Muscle layer of colon (tissue), 2 donors: ENCODE results near the gene SMARCD3.
A peak's percentile ranks its signal among the peaks of the same experiment; 100 is the strongest.

Experiments used
- H3K27ac ChIP-seq: one replicate; pipeline ENCODE4 v1.7.0; 2013; ENCODE audit warnings: low read depth, mild to moderate bottlenecking, low read length, moderate library complexity
- H3K27me3 ChIP-seq, 2 donors: one replicate each; pipeline ENCODE4 v1.7.0; 2013; ENCODE audit warnings: low read length in 2 of 2, mild to moderate bottlenecking in 2 of 2; ENCODE audit not compliant: insufficient read depth in 2 of 2, control insufficient read depth in 1 of 2
- H3K36me3 ChIP-seq: one replicate; pipeline ENCODE4 v1.7.0; 2013; ENCODE audit warnings: mild to moderate bottlenecking, low read length; ENCODE audit not compliant: insufficient read depth
- H3K4me1 ChIP-seq: one replicate; pipeline ENCODE4 v1.7.0; 2013; ENCODE audit warnings: mild to moderate bottlenecking, low read length; ENCODE audit not compliant: insufficient read depth
- H3K4me3 ChIP-seq, 2 donors: one replicate each; pipeline ENCODE4 v1.7.0; 2013; ENCODE audit warnings: low read length in 2 of 2, low read depth in 1 of 2, mild to moderate bottlenecking in 1 of 2, moderate library complexity in 1 of 2
- H3K9ac ChIP-seq: one replicate; pipeline ENCODE4 v1.7.0; 2013; ENCODE audit warnings: low read length
- H3K9me3 ChIP-seq: one replicate; pipeline ENCODE4 v1.7.0; 2013; ENCODE audit warnings: mild to moderate bottlenecking, low read length
- donor health status: abdominal sarcoma.
- donor health status: Adenocarcinoma of cecum.

Gene SMARCD3

DNA sequence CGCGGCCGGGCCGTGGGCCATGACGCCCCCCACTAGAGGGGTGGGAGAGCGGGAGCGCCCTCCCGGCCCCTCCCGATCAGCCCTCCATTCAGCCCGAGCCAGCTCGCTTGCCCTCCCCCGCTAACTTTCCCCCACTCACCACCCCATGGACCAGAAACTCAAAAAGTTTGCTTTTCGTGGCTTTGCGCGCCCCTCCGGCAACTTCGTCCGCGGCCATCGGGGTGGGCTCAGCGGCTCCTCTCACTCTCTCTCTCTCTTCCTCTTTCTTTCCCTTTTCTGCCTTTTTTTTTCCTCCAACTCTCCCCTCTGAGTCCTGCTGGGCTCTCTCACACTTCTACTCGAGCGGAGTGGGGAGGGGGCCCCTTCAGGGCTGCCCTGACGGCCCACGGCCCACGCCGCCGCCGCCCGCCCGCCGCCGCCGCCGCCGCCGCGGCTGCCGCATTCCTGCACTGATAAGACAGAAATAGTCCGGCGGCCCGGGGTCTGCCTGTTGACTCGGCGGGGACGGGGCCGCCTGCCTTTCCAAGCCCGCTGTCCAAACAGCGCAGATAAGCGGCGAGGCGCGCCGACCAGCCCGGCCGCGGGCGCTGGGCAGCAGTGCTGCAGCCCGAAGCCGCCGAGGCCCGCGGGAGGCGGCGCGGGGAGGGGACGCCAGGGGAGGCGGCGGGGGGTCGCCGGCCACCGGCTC is at the start of gene SMARCD3:
TSS of gene SMARCD3 (minus strand) at position 349 of the 688 bp plus-strand sequence. CDS start at position 217, 132 bp downstream.
- Histone ChIP-seq H3K27me3 (peaks cover 0 to 5% of the 10 kb centered on the region in 2 donors), H3K27ac (peak within 1 kb of the TSS; percentile 95), H3K9me3 (no peaks in the 10 kb centered on the region), H3K4me1 (peaks cover 71% of the 10 kb centered on the region), H3K9ac (peak within 1 kb of the TSS; percentile 65), H3K36me3 (no peaks in the 10 kb centered on the region), H3K4me3 (peak within 1 kb of the TSS; percentile 68 to 79)

DNA sequence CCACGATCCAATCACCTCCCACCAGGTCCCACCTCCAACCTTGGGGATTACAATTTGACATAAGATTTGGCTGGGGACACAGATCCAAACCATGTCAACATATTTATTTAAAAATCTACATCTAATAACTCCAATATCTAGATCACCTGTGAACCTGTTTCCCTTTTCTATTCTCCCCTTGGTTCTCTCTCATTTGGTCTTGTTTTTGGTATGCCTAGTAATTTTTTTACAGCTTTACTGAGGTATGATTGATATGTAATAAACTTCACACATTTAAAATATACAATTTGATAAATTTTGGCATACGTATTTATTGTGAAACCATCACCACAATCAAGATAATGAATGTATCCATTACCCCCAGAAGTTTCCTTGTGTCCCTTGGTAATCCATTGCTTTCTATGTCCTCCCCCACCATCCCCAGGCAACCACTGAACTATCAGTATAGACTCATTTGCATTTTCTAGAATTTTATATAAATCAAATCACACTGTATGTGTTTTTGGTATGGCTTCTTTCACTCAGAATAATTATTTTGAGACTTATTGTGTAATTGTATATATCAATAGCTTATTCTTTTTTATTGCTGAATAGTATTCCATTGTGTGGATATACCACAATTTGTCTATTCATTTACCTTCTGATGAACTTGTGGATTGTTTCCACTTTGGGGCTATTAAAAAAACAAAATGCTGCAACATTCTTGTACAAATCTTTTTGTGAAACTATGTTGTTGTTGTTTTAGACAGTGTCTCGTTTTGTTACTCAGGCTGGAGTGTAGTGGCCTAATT is 47.9 kb upstream of the SMARCD3 start:
- no peaks in the 10 kb centered on the region for H3K36me3 ChIP-seq
- no peak overlapping the region for H3K9ac ChIP-seq
- no peak overlapping the region for H3K4me3 ChIP-seq
- no peaks in the 10 kb centered on the region for H3K27me3 ChIP-seq
- H3K27ac ChIP-seq = no peak overlapping the region
- H3K4me1 ChIP-seq = no peaks in the 10 kb centered on the region
- no peaks in the 10 kb centered on the region for H3K9me3 ChIP-seq

DNA sequence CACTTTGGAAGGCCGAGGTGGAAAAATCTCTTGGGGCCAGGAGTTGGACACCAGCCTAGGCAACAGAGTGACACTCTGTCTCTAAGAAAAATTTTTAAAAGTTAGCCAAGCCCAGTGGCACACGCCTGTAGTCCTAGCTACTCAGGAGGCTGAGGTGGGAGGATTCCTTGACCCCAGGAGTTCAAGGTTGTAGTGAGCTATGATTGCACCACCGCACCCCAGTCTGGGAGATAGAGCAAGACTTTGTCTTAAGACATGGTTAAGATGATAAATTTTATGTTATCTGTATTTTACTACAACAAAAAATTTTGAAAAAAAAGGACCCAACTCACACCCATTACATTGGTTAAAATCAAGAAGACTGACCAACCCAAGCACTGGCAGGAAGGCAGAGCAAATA is 44.4 kb upstream of the SMARCD3 start:
- H3K9ac ChIP-seq = no peak overlapping the region
- no peaks in the 10 kb centered on the region for H3K36me3 ChIP-seq
- no peak overlapping the region for H3K4me3 ChIP-seq
- no peaks in the 10 kb centered on the region for H3K9me3 ChIP-seq
- no peaks in the 10 kb centered on the region for H3K27me3 ChIP-seq
- no peaks in the 10 kb centered on the region for H3K4me1 ChIP-seq
- no peak overlapping the region for H3K27ac ChIP-seq

DNA sequence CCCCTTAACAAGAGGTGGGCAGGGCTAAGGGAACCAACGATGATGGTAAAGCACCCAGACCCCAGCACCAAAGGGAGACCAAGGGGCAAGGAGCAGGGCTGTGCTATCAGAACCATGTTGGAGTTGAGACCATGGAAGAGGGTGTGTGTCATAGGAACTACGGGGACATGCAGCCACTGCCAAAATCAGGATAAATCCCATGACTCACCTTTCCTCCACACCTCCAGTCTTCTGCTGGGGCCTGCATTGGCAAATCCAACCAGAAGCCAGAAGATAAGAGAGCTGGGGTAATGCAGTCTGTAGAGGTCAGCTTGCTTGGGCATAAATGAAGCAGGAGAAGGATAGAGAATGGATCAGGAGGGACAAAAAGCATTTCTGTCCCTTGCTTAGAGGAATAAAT is 42.7 kb upstream of the SMARCD3 start:
- Histone ChIP-seq H3K36me3 (no peaks in the 10 kb centered on the region), H3K9ac (no peak overlapping the region), H3K27me3 (no peaks in the 10 kb centered on the region), H3K9me3 (no peaks in the 10 kb centered on the region), H3K4me1 (no peaks in the 10 kb centered on the region), H3K4me3 (no peak overlapping the region), H3K27ac (no peak overlapping the region)

DNA sequence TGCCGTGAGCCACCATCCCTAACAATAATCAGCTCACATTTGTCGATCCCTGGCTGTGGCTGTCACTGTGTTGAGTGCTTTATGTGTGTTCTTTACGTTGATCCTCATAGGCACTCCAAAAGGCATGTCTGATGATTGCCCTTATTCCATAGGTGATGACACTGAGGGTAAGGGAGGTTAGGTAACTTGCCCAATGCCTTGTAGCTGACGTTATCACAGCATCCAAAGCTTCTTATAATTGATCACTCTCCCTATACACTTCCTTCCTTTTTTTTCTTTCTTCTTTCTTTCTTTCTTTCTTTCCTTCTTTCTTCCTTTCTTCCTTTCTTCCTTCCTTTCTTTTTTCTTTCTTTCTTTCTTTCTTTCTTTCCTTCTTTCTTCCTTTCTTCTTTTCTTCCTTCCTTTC is 41.9 kb upstream of the SMARCD3 start:
- no peaks in the 10 kb centered on the region for H3K4me1 ChIP-seq
- no peaks in the 10 kb centered on the region for H3K27me3 ChIP-seq
- H3K4me3 ChIP-seq = no peak overlapping the region
- no peak overlapping the region for H3K9ac ChIP-seq
- no peak overlapping the region for H3K27ac ChIP-seq
- no peaks in the 10 kb centered on the region for H3K9me3 ChIP-seq
- H3K36me3 ChIP-seq = no peaks in the 10 kb centered on the region

DNA sequence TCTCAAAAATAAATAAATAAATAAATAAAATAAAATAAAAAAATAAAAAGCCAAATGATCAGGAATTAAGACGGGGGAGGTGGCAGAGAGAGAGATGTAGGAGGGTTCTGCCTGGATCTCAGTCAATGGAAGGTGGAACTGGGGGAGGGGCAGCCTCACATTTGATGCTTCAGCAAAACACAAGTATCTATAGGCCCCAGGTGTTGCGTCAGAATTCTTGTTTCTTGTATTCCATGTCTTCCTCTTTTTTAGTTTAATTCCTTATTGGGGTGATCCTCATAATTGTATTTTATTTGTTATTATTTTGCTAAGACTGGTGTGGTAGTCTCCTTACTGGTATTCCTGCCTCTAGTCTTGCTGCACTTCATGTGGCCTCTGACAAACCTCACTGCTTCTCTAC is 41.4 kb upstream of the SMARCD3 start:
- Histone ChIP-seq H3K4me3 (no peak overlapping the region), H3K4me1 (no peaks in the 10 kb centered on the region), H3K36me3 (no peaks in the 10 kb centered on the region), H3K27me3 (no peaks in the 10 kb centered on the region), H3K9me3 (no peaks in the 10 kb centered on the region), H3K9ac (no peak overlapping the region), H3K27ac (no peak overlapping the region)

DNA sequence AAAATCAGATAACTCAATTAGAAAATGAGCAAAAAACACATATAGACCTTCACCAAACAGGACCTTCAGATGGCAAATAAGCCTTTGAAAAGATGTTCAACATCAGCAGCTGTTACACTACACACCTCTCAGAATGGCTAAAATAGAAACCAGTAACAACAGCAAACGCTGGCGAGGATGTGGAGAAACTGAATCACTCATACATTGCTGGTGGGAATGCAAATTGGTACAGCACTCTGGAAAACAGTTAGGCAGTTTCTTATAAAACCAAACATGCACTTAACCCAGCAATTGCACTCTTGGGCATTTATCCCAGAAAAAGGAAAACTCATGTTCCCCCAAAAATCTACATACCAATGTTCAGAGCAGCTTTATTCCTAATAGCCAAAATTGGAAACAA is 37.7 kb upstream of the SMARCD3 start:
- no peak overlapping the region for H3K4me3 ChIP-seq
- no peaks in the 10 kb centered on the region for H3K36me3 ChIP-seq
- H3K4me1 ChIP-seq = no peaks in the 10 kb centered on the region
- H3K9ac ChIP-seq = no peak overlapping the region
- no peaks in the 10 kb centered on the region for H3K9me3 ChIP-seq
- peaks cover 0 to 4% of the 10 kb centered on the region in 2 donors for H3K27me3 ChIP-seq
- H3K27ac ChIP-seq = no peak overlapping the region

DNA sequence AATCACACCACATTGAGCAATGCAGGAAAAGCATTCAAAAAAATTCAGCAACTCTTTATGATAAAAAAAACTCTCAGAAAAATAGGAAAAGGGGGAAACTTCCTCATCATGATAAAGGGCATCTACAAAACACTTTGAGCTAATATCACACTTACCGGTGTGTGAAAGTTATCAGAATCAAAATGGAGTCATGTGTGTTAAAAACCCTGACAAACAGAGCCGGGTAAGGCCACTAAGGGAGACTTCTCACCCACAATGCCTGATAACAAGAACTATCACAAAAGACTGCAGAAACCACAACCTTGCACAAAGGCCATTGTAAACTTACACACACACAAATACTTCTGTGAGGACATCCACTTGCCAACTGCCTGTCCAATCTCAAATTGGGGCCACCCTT is 34.8 kb upstream of the SMARCD3 start:
- H3K27ac ChIP-seq = no peak overlapping the region
- no peak overlapping the region for H3K4me3 ChIP-seq
- no peaks in the 10 kb centered on the region for H3K9me3 ChIP-seq

DNA sequence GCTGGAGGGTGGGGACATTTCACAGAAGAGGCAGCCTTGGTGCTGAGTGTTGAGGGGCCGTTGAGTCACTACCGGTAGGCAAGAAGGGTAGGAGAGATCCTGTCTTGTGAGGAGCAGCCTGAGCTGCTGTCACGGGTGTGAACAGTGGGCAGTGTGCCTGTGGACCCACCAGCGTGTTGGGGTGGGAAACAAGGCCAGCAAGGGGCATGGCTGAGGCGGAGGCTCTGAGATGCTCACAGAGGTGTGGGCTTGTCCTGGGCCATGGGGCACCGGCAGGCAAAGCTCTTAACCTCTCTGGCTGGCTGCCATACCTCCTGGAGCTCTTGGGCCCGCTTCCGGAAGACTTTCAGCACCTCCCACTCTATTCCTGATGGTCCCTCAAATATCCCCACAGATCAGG is 33.6 kb upstream of the SMARCD3 start:
- H3K4me3 ChIP-seq = no peak overlapping the region
- H3K9ac ChIP-seq = no peak overlapping the region
- no peaks in the 10 kb centered on the region for H3K9me3 ChIP-seq
- peaks cover 0 to 4% of the 10 kb centered on the region in 2 donors for H3K27me3 ChIP-seq
- no peaks in the 10 kb centered on the region for H3K36me3 ChIP-seq
- peaks cover 7% of the 10 kb centered on the region for H3K4me1 ChIP-seq
- no peak overlapping the region for H3K27ac ChIP-seq

More for the DNA sequence above, 34.8 kb upstream of the SMARCD3 start:
- peaks cover 0 to 4% of the 10 kb centered on the region in 2 donors for H3K27me3 ChIP-seq
- H3K9ac ChIP-seq = no peak overlapping the region
- H3K4me1 ChIP-seq = no peaks in the 10 kb centered on the region
- H3K36me3 ChIP-seq = no peaks in the 10 kb centered on the region

DNA sequence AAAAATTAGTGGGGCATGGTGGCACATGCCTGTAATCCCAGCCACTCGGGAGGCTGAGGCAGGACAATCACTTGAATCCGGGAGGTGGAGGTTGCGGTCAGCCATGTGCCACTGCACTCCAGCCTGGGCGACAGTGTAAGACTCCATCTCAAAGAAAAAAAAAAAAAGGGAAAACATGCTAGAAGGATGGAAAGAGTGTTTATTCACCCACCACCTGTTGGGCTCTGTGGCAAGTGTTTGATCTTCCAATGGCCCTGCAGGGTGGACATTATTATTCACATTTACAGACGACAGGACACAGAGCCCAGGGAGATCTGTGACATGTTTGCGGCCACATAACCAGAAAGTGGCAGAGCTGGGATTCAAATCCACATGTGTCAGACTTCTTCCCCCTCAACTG is 33.2 kb upstream of the SMARCD3 start:
- H3K27me3 ChIP-seq = peaks cover 0 to 4% of the 10 kb centered on the region in 2 donors
- H3K4me3 ChIP-seq = no peak overlapping the region
- H3K9ac ChIP-seq = no peak overlapping the region

DNA sequence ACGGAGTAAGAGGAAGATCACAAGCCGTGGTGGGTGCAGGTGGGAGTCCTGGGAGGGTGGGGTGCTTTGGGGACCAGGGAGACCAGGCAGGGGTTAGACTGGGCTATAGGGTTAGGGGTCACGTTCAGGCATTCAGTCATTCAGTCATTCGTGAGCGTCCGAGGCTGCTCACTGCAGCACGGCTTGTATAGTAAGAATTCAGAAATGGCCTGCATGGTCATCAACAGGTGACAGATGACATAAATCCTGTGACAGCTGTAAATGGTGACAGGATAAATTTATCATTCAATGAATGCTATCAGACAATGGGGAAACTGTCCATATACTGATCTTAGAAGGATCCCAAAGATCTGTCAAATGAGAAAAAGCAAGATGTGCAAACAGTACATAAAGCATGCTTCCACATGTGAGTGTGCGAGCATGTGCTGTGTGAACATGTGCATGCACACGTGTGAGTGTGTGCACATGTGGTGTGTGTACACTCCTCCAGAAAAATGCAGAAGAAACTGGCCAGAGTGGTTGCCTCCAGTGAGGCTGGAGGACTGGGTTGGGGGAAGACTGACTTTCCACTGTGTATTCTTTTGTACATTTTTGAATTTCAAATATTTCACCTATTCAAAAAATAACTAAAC is 32.0 kb upstream of the SMARCD3 start:
- Histone ChIP-seq H3K36me3 (no peaks in the 10 kb centered on the region), H3K9me3 (no peaks in the 10 kb centered on the region), H3K27me3 (peaks cover 0 to 4% of the 10 kb centered on the region in 2 donors)

More for the DNA sequence above, 33.2 kb upstream of the SMARCD3 start:
- no peaks in the 10 kb centered on the region for H3K9me3 ChIP-seq
- no peak overlapping the region for H3K27ac ChIP-seq
- peaks cover 8% of the 10 kb centered on the region for H3K4me1 ChIP-seq
- H3K36me3 ChIP-seq = no peaks in the 10 kb centered on the region

More for the DNA sequence above, 32.0 kb upstream of the SMARCD3 start:
- Histone ChIP-seq H3K9ac (no peak overlapping the region), H3K4me1 (peaks cover 18% of the 10 kb centered on the region), H3K4me3 (no peak overlapping the region), H3K27ac (no peak overlapping the region)
